ENCODE data around the gene CHST10. TPM values are rescaled to one million over a fixed set of nuclear protein-coding genes. Genes with fewer than 3 reads are reported as not detected.

Gene CHST10
- total RNA-seq, 6 donors from 2014 or later = 2.1 to 14.7 (median 7.9) TPM

- DNase-seq = no peak
- Histone ChIP-seq H3K4me3 (no peak overlapping the region), H3K27ac (no peak overlapping the region), H3K4me1 (no peaks in the 10 kb centered on the region), H3K9me3 (no peaks in the 10 kb centered on the region), H3K36me3 (no peaks in the 10 kb centered on the region), H3K27me3 (no peaks in the 10 kb centered on the region)
- ATAC-seq (ENCODE audit: low FRiP score in 2 of 2) = no peak
- WGBS, 2 donors = 76 to 87% methylated on average over 4 of the region's 4 CpGs
- TF ChIP-seq POLR2A (IDR thresholded peaks at IDR 0.05) (no peak), CTCF (IDR thresholded peaks at IDR 0.05) (no peak), EP300 (IDR thresholded peaks at IDR 0.05) (no peak), POLR2AphosphoS5 (IDR thresholded peaks at IDR 0.05) (no peak)
Measured at GRCh38 chr2:100425107-100425506, 7.6 kb upstream of the CHST10 start.

- TF ChIP-seq POLR2A (IDR thresholded peaks at IDR 0.05) (no peak), POLR2AphosphoS5 (IDR thresholded peaks at IDR 0.05) (no peak), EP300 (IDR thresholded peaks at IDR 0.05) (no peak), CTCF (IDR thresholded peaks at IDR 0.05) (no peak)
- whole genome bisulfite sequencing, 2 donors = 87 to 89% methylated on average over 4 of the region's 4 CpGs
- Histone ChIP-seq H3K9me3 (no peaks in the 10 kb centered on the region), H3K36me3 (no peaks in the 10 kb centered on the region), H3K27ac (no peak overlapping the region), H3K4me3 (no peak overlapping the region), H3K27me3 (no peaks in the 10 kb centered on the region), H3K4me1 (no peaks in the 10 kb centered on the region)
- DNase-seq (no peak), ATAC-seq (ENCODE audit: low FRiP score in 2 of 2) (peak in 1 of 2 donors; percentile 8)
Measured at GRCh38 chr2:100424277-100424875, 6.9 kb upstream of the CHST10 start.

- ATAC-seq (ENCODE audit: low FRiP score in 2 of 2) = no peak
- Histone ChIP-seq H3K27ac (no peak overlapping the region), H3K27me3 (no peaks in the 10 kb centered on the region), H3K9me3 (no peaks in the 10 kb centered on the region), H3K4me1 (no peaks in the 10 kb centered on the region), H3K36me3 (no peaks in the 10 kb centered on the region), H3K4me3 (no peak overlapping the region)
- TF ChIP-seq CTCF (IDR thresholded peaks at IDR 0.05) (no peak), POLR2AphosphoS5 (IDR thresholded peaks at IDR 0.05) (no peak)
- DNase-seq = no peak
- WGBS, 2 donors = 91 to 100% methylated on average over 1 of the region's 1 CpG
Measured at GRCh38 chr2:100423631-100424030, 6.2 kb upstream of the CHST10 start.

- Histone ChIP-seq H3K36me3 (no peaks in the 10 kb centered on the region), H3K4me3 (no peak overlapping the region), H3K9me3 (no peaks in the 10 kb centered on the region), H3K27me3 (no peaks in the 10 kb centered on the region), H3K27ac (no peak overlapping the region), H3K4me1 (peaks cover 0 to 4% (median 0%) of the 10 kb centered on the region in 4 donors)
- ATAC-seq (ENCODE audit: low FRiP score in 2 of 2) (peak; percentile 32 to 40), DNase-seq (no peak)
- no peak for TF ChIP-seq EP300 (IDR thresholded peaks at IDR 0.05)
- TF ChIP-seq CTCF (IDR thresholded peaks at IDR 0.05) = peak in 5 of 6 experiments; percentile 25 to 51 (median 37)
- WGBS, 2 donors = 75 to 78% methylated on average over 4 of the region's 4 CpGs
Measured at GRCh38 chr2:100422320-100423055, 5.0 kb upstream of the CHST10 start.

GRCh38 chr2:100419915-100420314, 2.4 kb upstream of the CHST10 start:
- no peaks in the 10 kb centered on the region for H3K36me3 ChIP-seq
- 45 to 67% methylated on average over 3 of the region's 3 CpGs for WGBS, 2 donors
- H3K4me1 ChIP-seq = peaks cover 12 to 21% (median 16%) of the 10 kb centered on the region in 4 donors
- H3K9me3 ChIP-seq = no peaks in the 10 kb centered on the region
- no peak overlapping the region for H3K4me3 ChIP-seq
- DNase-seq (no peak), ATAC-seq (ENCODE audit: low FRiP score in 2 of 2) (no peak)
- TF ChIP-seq CTCF (IDR thresholded peaks at IDR 0.05) (no peak), POLR2AphosphoS5 (IDR thresholded peaks at IDR 0.05) (no peak), POLR2A (IDR thresholded peaks at IDR 0.05) (no peak), EP300 (IDR thresholded peaks at IDR 0.05) (no peak)
- no peak overlapping the region for H3K27ac ChIP-seq
- no peaks in the 10 kb centered on the region for H3K27me3 ChIP-seq
